GM11168 (cell line): ENCODE results near the gene C19orf73.
"Not testable (repeated sequence)": the region's sequence is repeated elsewhere in the genome, so short reads cannot be mapped to it uniquely, and the experiment has no call there.

Source experiments
- in situ Hi-C: fragments of 300-500 bp; cut with MboI; formaldehyde crosslinking; loops from one replicate; pipeline ENCODE4 v1.12.0; 2022; ENCODE audit warnings: low sequenced_read_pairs; ENCODE audit not compliant: unreplicated experiment

Gene C19orf73

GRCh38 chr19:49125025-49125731, 6.2 kb upstream of the C19orf73 start:
- in situ Hi-C loops, result no loop called here

GRCh38 chr19:49123285-49123684, 4.3 kb upstream of the C19orf73 start:
- in situ Hi-C loops, result not testable (repeated sequence)

GRCh38 chr19:49121841-49122240, 2.9 kb upstream of the C19orf73 start:
- in situ Hi-C loops, result not testable (repeated sequence)

- in situ Hi-C loops, result no loop called here
These were observed 1.9 kb upstream of the C19orf73 start for GRCh38 chr19:49120868-49121267.

GRCh38 chr19:49120325-49120683, 1.4 kb upstream of the C19orf73 start:
- in situ Hi-C loops, result no loop called here

- in situ Hi-C loops, result no loop called here
These were observed 725 bp upstream of the C19orf73 start, which contains the start of gene PPFIA3 for GRCh38 chr19:49119411-49120324. Gene PPFIA3 (plus strand): TSS chr19:49119544. CDS start chr19:49127874, 8,330 bp downstream.

- in situ Hi-C loops, result no loop called here
These were observed 1.0 kb downstream of the C19orf73 start for GRCh38 chr19:49117677-49118564.

- in situ Hi-C loops, result no loop called here
These were observed 2.4 kb downstream of the C19orf73 start for GRCh38 chr19:49116544-49116943.

GRCh38 chr19:49114630-49115363, 4.1 kb downstream of the C19orf73 start:
- in situ Hi-C loops, result no loop called here

- in situ Hi-C loops, result no loop called here
These were observed 4.9 kb downstream of the C19orf73 start, which contains the start of gene LIN7B for GRCh38 chr19:49113762-49114629. Gene LIN7B (plus strand): TSS chr19:49114370. CDS start chr19:49114405, 35 bp downstream.

- in situ Hi-C loops, result no loop called here
These were observed 7.5 kb downstream of the C19orf73 start for GRCh38 chr19:49111218-49111998.

- in situ Hi-C loops, result no loop called here
These were observed 8.4 kb downstream of the C19orf73 start for GRCh38 chr19:49110567-49110966.

- in situ Hi-C loops, result no loop called here
These were observed 9.2 kb downstream of the C19orf73 start for GRCh38 chr19:49109569-49110233.

GRCh38 chr19:49109051-49109450, 9.9 kb downstream of the C19orf73 start:
- in situ Hi-C loops, result no loop called here

- in situ Hi-C loops, result no loop called here
These were observed 11.1 kb downstream of the C19orf73 start for GRCh38 chr19:49107625-49108459.

GRCh38 chr19:49106648-49107135, 12.3 kb downstream of the C19orf73 start:
- in situ Hi-C loops, result no loop called here
